Measurements from ENCODE around the gene SHISA7. TPM values are rescaled to one million over a fixed set of nuclear protein-coding genes. Genes with fewer than 3 reads are reported as not detected.
"Not testable (repeated sequence)": the region's sequence is repeated elsewhere in the genome, so short reads cannot be mapped to it uniquely, and the experiment has no call there.

Gene SHISA7
- total RNA-seq, 4 donors from 2014 or later = not detected

- DNase-seq = peak; percentile 98
- Histone ChIP-seq H3K4me1 (peaks cover 0 to 7% of the 10 kb centered on the region in 2 donors), H3K27ac (peak overlapping the region; percentile 95 to 98), H3K9me3 (no peaks in the 10 kb centered on the region), H3K36me3 (no peaks in the 10 kb centered on the region), H3K4me3 (peak overlapping the region; percentile 90 to 93), H3K27me3 (no peaks in the 10 kb centered on the region)
- intact Hi-C loops (cut with DNase I; ENCODE audit: low total_unique reads) = no loop called here
- TF ChIP-seq CTCF (IDR thresholded peaks at IDR 0.05) (peak in 1 of 4 experiments; percentile 6), POLR2A (IDR thresholded peaks at IDR 0.05) (no peak)
These were observed 35.1 kb downstream of the SHISA7 start for GRCh38 chr19:55407800-55408532.

GRCh38 chr19:55407550-55407799, 35.6 kb downstream of the SHISA7 start, which contains the start of gene UBE2S:
TSS of gene UBE2S (minus strand) at chr19:55407788. CDS start at chr19:55407589, 199 bp downstream.
- TF ChIP-seq CTCF (IDR thresholded peaks at IDR 0.05) (peak in 1 of 4 experiments; percentile 18), POLR2A (IDR thresholded peaks at IDR 0.05) (peak; percentile 95 to 99)
- H3K36me3 ChIP-seq; intact Hi-C loops (cut with DNase I; ENCODE audit: low total_unique reads); H3K9me3 ChIP-seq; DNase-seq; H3K27me3 ChIP-seq; H3K4me1 ChIP-seq: not testable (repeated sequence)
- H3K27ac ChIP-seq = peak within 1 kb of the TSS; percentile 95 to 98
- H3K4me3 ChIP-seq = peak within 1 kb of the TSS; percentile 90 to 93

GRCh38 chr19:55406826-55407549, 36.1 kb downstream of the SHISA7 start:
- DNase-seq = peak in 1 of 2 donors; percentile 40
- no peaks in the 10 kb centered on the region for H3K27me3 ChIP-seq
- H3K27ac ChIP-seq = peak overlapping the region; percentile 95 to 98
- no peaks in the 10 kb centered on the region for H3K36me3 ChIP-seq
- no peaks in the 10 kb centered on the region for H3K9me3 ChIP-seq
- peak overlapping the region; percentile 90 to 93 for H3K4me3 ChIP-seq
- TF ChIP-seq POLR2A (IDR thresholded peaks at IDR 0.05) (no peak), CTCF (IDR thresholded peaks at IDR 0.05) (no peak)
- peaks cover 0 to 7% of the 10 kb centered on the region in 2 donors for H3K4me1 ChIP-seq
- intact Hi-C loops (cut with DNase I; ENCODE audit: low total_unique reads) = no loop called here

- no peak for DNase-seq
- H3K36me3 ChIP-seq = no peaks in the 10 kb centered on the region
These were observed 36.8 kb downstream of the SHISA7 start for GRCh38 chr19:55406091-55406825.

GRCh38 chr19:55405638-55406037, 37.5 kb downstream of the SHISA7 start:
- no peak overlapping the region for H3K27ac ChIP-seq
- H3K4me3 ChIP-seq = no peak overlapping the region
- no peaks in the 10 kb centered on the region for H3K36me3 ChIP-seq
- peaks cover 0 to 7% of the 10 kb centered on the region in 2 donors for H3K4me1 ChIP-seq
- no peak for TF ChIP-seq CTCF (IDR thresholded peaks at IDR 0.05)
- no peak for TF ChIP-seq POLR2A (IDR thresholded peaks at IDR 0.05)
- no peaks in the 10 kb centered on the region for H3K9me3 ChIP-seq
- intact Hi-C loops (cut with DNase I; ENCODE audit: low total_unique reads) = no loop called here
- H3K27me3 ChIP-seq = no peaks in the 10 kb centered on the region
- DNase-seq = no peak

More at GRCh38 chr19:55406091-55406825, 36.8 kb downstream of the SHISA7 start:
- H3K4me3 ChIP-seq = peak overlapping the region; percentile 90 to 93
- TF ChIP-seq POLR2A (IDR thresholded peaks at IDR 0.05) = no peak
- H3K27me3 ChIP-seq = no peaks in the 10 kb centered on the region
- intact Hi-C loops (cut with DNase I; ENCODE audit: low total_unique reads) = no loop called here
- H3K4me1 ChIP-seq = peaks cover 0 to 7% of the 10 kb centered on the region in 2 donors
- no peaks in the 10 kb centered on the region for H3K9me3 ChIP-seq
- no peak overlapping the region for H3K27ac ChIP-seq

All from uterus (tissue), 4 donors.